Tibial nerve (tissue), 4 donors: ENCODE measurements around the gene FOXR2.

Source experiments
- CTCF ChIP-seq, 5 experiments: fragments of 200-600 bp in 3 of 5; fragments of 450-650 bp in 2 of 5; sonication (generic) in 3 of 5; IDR thresholded peaks; one replicate each; pipeline ENCODE4 v1.5.1; 2016 to 2019; ENCODE audit warnings: antibody characterized with exemption in 5 of 5, mild to moderate bottlenecking in 3 of 5, moderate library complexity in 2 of 5
- EP300 ChIP-seq, 2 donors: sonication (generic); formaldehyde crosslinking; IDR thresholded peaks; one replicate each; pipeline ENCODE4 v1.6.1; 2017; ENCODE audit warnings: antibody characterized with exemption in 2 of 2, mild to moderate bottlenecking in 1 of 2
- POLR2A ChIP-seq, 2 donors: fragments of 450-650 bp; IDR thresholded peaks; one replicate each; pipeline ENCODE4 v1.6.1; 2017; ENCODE audit warnings: antibody characterized with exemption in 2 of 2, mild to moderate bottlenecking in 2 of 2, moderate library complexity in 2 of 2

GRCh38 chrX:55593296-55593695, 29.9 kb upstream of the FOXR2 start:
- TF ChIP-seq CTCF (IDR thresholded peaks at IDR 0.05), result no peak
- no peak for TF ChIP-seq POLR2A (IDR thresholded peaks at IDR 0.05)
- TF ChIP-seq EP300 (IDR thresholded peaks at IDR 0.05), result no peak
